ENCODE data around the gene FCN2. TPM values are rescaled to one million over a fixed set of nuclear protein-coding genes. Genes with fewer than 3 reads are reported as not detected.

FCN2 gene
- total and polyA plus RNA-seq, 2 of the 13 experiments (the other 11 are each of a cell fraction or from before 2014, with no cell fraction given) = not detected

DNA sequence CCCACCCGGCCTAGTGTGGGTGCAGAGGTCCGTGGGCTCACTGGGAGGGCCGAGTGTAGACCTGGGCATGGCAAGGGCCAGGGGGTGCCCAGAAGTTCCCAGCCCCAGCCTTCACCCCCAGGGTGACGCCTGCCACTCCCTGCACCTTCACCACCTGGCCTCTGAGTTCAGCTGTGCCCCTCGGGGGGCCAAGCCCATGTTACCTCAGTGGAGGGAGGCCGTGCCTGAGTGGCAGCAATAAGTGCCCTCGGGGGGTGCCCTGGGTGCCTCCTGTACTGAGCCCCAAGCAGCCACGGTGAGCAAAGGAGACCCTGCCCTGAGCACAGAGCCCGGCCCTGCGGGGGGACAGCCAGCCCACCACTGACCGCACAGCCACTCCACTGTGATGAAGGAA is 10.3 kb upstream of the FCN2 start (continued):
- TF ChIP-seq ZNF563 (CRISPR knock-in tag; IDR thresholded peaks at IDR 0.05) (no peak), TCF7L2 (IDR thresholded peaks at IDR 0.05; ENCODE audit: low read depth, low read length) (no peak), NONO (IDR thresholded peaks at IDR 0.05) (no peak), NONO (CRISPR knock-in tag; conservative IDR thresholded peaks at IDR 0.05) (no peak)
- TF ChIP-seq, protein P1, sequence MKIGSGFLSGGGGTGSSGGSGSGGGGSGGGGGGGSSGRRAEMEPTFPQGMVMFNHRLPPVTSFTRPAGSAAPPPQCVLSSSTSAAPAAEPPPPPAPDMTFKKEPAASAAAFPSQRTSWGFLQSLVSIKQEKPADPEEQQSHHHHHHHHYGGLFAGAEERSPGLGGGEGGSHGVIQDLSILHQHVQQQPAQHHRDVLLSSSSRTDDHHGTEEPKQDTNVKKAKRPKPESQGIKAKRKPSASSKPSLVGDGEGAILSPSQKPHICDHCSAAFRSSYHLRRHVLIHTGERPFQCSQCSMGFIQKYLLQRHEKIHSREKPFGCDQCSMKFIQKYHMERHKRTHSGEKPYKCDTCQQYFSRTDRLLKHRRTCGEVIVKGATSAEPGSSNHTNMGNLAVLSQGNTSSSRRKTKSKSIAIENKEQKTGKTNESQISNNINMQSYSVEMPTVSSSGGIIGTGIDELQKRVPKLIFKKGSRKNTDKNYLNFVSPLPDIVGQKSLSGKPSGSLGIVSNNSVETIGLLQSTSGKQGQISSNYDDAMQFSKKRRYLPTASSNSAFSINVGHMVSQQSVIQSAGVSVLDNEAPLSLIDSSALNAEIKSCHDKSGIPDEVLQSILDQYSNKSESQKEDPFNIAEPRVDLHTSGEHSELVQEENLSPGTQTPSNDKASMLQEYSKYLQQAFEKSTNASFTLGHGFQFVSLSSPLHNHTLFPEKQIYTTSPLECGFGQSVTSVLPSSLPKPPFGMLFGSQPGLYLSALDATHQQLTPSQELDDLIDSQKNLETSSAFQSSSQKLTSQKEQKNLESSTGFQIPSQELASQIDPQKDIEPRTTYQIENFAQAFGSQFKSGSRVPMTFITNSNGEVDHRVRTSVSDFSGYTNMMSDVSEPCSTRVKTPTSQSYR (CRISPR knock-in tag; IDR thresholded peaks at IDR 0.05; ENCODE audit: borderline replicate concordance) = no peak
- TF ChIP-seq, protein P2, sequence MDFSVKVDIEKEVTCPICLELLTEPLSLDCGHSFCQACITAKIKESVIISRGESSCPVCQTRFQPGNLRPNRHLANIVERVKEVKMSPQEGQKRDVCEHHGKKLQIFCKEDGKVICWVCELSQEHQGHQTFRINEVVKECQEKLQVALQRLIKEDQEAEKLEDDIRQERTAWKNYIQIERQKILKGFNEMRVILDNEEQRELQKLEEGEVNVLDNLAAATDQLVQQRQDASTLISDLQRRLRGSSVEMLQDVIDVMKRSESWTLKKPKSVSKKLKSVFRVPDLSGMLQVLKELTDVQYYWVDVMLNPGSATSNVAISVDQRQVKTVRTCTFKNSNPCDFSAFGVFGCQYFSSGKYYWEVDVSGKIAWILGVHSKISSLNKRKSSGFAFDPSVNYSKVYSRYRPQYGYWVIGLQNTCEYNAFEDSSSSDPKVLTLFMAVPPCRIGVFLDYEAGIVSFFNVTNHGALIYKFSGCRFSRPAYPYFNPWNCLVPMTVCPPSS (IDR thresholded peaks at IDR 0.05) = no peak

DNA sequence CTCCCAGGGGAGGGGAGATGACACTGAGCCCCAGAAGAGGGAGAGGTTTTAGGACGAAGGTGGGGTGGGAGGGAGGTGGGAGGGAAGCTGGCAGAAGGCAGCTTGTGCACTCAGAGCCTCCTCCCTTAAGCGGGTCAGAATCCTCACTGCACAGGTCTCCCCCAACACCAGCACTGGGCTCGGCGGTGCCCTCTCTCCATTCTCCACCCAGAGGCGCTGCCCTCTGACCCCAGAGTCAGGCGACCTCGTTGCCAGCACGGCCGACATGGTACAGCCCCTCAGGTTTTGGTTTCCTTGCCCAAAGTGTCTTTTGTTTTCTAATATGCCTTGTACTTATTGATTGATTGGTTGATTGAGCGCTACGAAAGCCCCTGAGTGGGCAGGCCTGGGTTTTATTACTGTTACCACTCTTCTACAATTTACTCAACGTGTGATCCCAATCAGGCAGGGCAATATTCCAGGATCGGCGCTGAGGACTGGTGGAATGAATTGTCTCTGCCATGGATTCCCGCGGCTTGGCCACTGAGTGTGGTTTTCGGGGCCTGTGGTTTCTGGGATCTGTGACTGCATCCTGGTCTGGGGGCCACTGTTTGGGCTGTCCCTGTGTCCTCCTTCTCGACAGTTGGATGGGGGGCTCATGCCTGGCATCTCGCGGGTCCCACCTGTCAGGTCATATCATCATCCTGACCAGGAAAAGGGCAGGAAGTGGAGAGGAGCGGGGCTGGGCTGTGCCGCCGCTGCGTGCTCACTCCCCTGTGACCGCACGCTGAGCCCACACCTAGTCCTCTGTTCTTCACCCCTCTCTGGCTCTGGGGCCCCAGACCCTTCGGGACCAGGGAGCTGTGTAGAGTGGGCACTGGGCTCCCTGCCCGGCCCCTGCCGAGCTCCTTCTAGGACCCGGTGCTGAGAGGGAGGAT is 9.6 kb upstream of the FCN2 start:
- Histone ChIP-seq H3K27ac (ENCODE audit: extremely low read length, insufficient read depth, low read length) (no peak overlapping the region), H3K9me3 (ENCODE audit: low read length) (no peaks in the 10 kb centered on the region), H3K79me2 (ENCODE audit: insufficient read depth, low read length) (no peaks in the 10 kb centered on the region), H3K4me2 (ENCODE audit: low read depth, low read length) (no peak overlapping the region), H4K20me1 (ENCODE audit: insufficient read depth, low read length) (no peaks in the 10 kb centered on the region), H3K36me3 (replicated peaks in 1 of 2; ENCODE audit: control insufficient read depth in 1 of 2, insufficient read depth in 2 of 2, low read length in 2 of 2) (no peaks in the 10 kb centered on the region), H3K4me3 (replicated peaks in 1 of 3; ENCODE audit: insufficient read depth in 1 of 3, low read depth in 2 of 3, low read length in 3 of 3) (no peak overlapping the region), H3K9ac (ENCODE audit: insufficient read depth, low read depth, low read length) (no peak overlapping the region), H3K4me1 (ENCODE audit: insufficient read depth, low read length) (no peaks in the 10 kb centered on the region), H3K27me3 (ENCODE audit: control insufficient read depth in 1 of 2, insufficient read depth in 2 of 2, low read length in 2 of 2) (peaks cover 2 to 27% of the 10 kb centered on the region in 2 experiments; a peak in 2 of 5 replicates), H2AFZ (ENCODE audit: low read length) (no peak overlapping the region)
- no TSS peak for BruUV-seq (replicated peaks)
- DNase-seq (ENCODE audit: low spot score) (no peak), FAIRE-seq (no peak), ATAC-seq (no peak)
- WGBS (ENCODE audit: low lambda C conversion rate) = 40% methylated on average over 6 of the region's 30 CpGs
- TF ChIP-seq ZNF747 (CRISPR knock-in tag; IDR thresholded peaks at IDR 0.05; ENCODE audit: borderline replicate concordance) (no peak), ZNF230 (CRISPR knock-in tag; IDR thresholded peaks at IDR 0.05) (no peak), IKZF1 (IDR thresholded peaks at IDR 0.05) (no peak), RFX1 (IDR thresholded peaks at IDR 0.05) (no peak), ZNF839 (CRISPR knock-in tag; IDR thresholded peaks at IDR 0.05; ENCODE audit: borderline replicate concordance) (no peak), ZNF816 (CRISPR knock-in tag; IDR thresholded peaks at IDR 0.05; ENCODE audit: borderline replicate concordance) (no peak)
- TF ChIP-seq, protein P3, sequence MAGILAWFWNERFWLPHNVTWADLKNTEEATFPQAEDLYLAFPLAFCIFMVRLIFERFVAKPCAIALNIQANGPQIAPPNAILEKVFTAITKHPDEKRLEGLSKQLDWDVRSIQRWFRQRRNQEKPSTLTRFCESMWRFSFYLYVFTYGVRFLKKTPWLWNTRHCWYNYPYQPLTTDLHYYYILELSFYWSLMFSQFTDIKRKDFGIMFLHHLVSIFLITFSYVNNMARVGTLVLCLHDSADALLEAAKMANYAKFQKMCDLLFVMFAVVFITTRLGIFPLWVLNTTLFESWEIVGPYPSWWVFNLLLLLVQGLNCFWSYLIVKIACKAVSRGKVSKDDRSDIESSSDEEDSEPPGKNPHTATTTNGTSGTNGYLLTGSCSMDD (CRISPR knock-in tag; IDR thresholded peaks at IDR 0.05) = no peak
- in situ Hi-C loops (cut with HindIII; ENCODE audit: extremely low pct_ligation_motif_present, low pct_unique_long_range_greater_than_20kb) = no loop called here
- ChIA-PET POLR2A (no interaction called here), CTCF (ENCODE audit: low intra/inter-chr PET ratio, low total read pairs) (no interaction called here)
- intact Hi-C loops (cut with micrococcal nuclease; ENCODE audit: unreplicated experiment) = no loop called here

All from HepG2 (cell line).